AG09319 (cell line): ENCODE measurements around the gene EYS.

Experiments
- DNase-seq: peaks from one replicate; pipeline ENCODE4 v3.0.0-alpha.2; 2010; ENCODE audit warnings: low read depth; ENCODE audit errors: extremely low read depth
- CTCF ChIP-seq: IDR thresholded peaks from 2 replicates; pipeline ENCODE4 v1.5.1; 2011; ENCODE audit warnings: low read depth, mild to moderate bottlenecking, inconsistent platforms, low read length, moderate library complexity

EYS gene

DNA sequence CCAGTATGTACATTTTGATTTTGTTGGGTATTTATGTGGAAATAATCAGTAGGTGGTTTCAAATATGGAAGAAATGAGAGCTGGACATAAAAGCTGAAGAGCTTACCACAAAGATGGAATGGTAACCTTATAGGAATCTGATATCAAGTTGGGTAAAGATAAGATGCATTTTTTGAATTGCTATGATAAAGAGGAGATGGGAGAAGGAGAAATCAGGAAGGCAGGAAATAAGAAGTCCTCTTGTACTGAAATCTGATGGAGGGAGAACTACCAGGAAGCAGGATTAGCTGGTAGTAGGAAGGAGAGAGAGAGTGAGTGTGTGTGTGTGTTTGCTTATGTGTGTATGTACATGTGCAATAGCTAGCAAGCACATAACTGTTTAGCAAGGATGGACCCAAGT lies 1603.0 kb downstream of the EYS start:
- TF ChIP-seq CTCF: no peak
- DNase-seq: no peak

GRCh38 chr6:64103480-64103879 lies 1603.5 kb downstream of the EYS start:
- no peak for DNase-seq
- no peak for TF ChIP-seq CTCF

DNA sequence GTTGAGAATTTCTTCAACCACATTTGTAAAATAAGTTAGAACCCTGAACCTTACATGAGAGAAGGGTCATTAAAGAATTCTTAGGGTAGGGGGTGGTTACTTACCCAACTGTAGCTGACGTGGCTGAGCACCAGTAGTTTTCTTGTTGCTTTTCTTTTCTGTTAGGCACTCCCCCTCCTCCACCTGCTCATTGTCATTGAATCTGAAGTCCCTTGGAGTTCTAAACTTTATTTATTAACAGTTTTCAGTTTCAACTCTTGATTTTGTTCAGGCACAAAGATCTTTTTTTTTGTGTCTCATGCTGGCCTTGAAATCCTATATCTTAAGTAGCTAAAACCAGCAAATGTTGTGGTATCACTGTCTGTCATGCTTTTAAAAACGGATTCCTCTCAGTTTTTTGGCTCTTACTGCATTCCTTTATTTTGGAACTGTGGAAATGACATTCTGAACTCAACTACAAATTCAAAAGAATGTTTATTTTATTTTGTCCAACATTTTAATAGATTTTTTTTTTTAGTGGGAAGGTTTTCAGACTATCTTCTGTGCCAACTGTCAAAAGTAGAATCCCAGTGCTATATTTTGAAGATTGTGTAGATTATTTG lies 1606.2 kb downstream of the EYS start:
- no peak for DNase-seq
- TF ChIP-seq CTCF: no peak

- no peak for DNase-seq
- TF ChIP-seq CTCF: no peak
Measured at GRCh38 chr6:64090352-64090751, 1616.7 kb downstream of the EYS start.

GRCh38 chr6:64085126-64085525 lies 1621.9 kb downstream of the EYS start:
- no peak for DNase-seq
- TF ChIP-seq CTCF: no peak

- TF ChIP-seq CTCF: no peak
- no peak for DNase-seq
Measured at GRCh38 chr6:64084185-64084663, 1622.8 kb downstream of the EYS start.

GRCh38 chr6:64083261-64083660 lies 1623.8 kb downstream of the EYS start:
- no peak for DNase-seq

More at GRCh38 chr6:64083261-64083660, 1623.8 kb downstream of the EYS start:
- TF ChIP-seq CTCF: no peak
